ENCODE measurements around the gene ARSB.

GRCh38 chr5:78794693-78795215 is 190.4 kb downstream of the ARSB start:
- TF ChIP-seq, protein P1, sequence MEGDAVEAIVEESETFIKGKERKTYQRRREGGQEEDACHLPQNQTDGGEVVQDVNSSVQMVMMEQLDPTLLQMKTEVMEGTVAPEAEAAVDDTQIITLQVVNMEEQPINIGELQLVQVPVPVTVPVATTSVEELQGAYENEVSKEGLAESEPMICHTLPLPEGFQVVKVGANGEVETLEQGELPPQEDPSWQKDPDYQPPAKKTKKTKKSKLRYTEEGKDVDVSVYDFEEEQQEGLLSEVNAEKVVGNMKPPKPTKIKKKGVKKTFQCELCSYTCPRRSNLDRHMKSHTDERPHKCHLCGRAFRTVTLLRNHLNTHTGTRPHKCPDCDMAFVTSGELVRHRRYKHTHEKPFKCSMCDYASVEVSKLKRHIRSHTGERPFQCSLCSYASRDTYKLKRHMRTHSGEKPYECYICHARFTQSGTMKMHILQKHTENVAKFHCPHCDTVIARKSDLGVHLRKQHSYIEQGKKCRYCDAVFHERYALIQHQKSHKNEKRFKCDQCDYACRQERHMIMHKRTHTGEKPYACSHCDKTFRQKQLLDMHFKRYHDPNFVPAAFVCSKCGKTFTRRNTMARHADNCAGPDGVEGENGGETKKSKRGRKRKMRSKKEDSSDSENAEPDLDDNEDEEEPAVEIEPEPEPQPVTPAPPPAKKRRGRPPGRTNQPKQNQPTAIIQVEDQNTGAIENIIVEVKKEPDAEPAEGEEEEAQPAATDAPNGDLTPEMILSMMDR (IDR thresholded peaks at IDR 0.05; ENCODE audit: insufficient read depth, low read depth, low read length), result no peak
- TF ChIP-seq EZH2 (IDR thresholded peaks at IDR 0.05; ENCODE audit: insufficient read depth, low read length), result no peak

All from astrocyte (in vitro differentiated cells and primary cell).